SKM-1 treated with dmso at 0.1 percent for 144 hours (cell line): ENCODE results near the gene MYO7A.

Source experiments
- DNase-seq: peaks from one replicate; lab custom pipeline; 2025; ENCODE audit not compliant: unreplicated experiment; lab: John Stamatoyannopoulos, UW

Gene MYO7A

GRCh38 chr11:77182542-77183430 is 54.7 kb downstream of the MYO7A start:
- DNase-seq = no peak

DNA sequence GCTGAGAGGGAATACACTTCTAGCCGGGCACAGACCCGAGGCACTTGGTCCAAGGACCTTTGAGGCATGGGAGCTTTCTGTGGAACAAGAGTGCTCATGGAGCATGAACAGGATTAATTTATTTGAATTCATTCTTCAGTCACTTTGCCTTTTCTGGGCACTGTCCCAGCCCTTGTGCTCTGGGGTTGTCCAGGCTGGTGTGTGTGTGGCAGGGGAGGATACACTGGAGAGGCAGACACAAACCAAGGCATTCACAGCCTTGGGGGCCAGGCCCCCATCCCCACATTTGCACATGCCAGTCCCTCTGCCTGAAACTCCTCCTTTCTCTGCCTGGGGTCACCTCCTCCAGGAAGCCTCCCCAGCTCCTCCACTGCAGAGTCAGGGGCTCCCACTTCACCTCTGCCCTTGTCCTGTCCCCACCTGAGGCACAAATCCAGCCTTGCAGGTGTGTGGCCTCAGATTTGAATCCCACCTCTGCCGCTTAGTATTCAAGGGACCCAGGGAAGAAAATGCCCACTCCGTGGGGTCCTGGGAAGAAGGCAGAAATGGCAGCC is 55.5 kb downstream of the MYO7A start:
- no peak for DNase-seq

DNA sequence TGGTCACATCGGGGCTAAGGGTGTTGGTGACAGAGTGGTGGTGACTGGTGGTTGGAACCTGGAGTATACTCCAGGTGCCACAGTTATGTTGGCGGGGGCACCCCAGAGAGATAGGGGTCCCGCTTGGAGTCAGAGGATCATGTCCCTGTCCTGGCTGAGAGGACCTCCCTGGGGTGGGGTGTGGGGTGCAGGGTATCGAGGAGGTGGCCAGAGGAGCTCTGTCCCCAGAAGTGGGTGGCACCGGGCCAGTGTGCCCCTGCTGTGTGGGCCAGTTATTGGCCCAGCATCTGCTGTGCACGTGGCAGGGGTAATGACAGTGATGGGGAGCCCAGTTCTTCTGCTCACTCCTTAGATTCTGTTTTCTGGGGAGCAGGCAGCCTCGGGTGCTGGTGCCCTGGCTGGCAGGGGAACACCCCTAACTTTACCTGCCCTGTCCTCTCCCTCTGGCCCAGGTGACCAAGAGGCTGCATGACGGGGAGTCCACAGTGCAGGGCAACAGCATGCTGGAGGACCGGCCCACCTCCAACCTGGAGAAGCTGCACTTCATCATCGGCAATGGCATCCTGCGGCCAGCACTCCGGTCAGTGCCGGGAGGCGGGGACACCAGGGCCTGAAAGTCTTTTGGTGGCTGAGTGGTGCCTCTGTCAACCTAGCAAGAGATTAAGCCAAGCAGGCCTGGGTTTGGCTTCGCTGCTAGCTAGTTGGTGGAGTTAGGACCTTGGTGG is 56.3 kb downstream of the MYO7A start:
- no peak for DNase-seq

GRCh38 chr11:77186302-77186701 is 58.3 kb downstream of the MYO7A start:
- no peak for DNase-seq

DNA sequence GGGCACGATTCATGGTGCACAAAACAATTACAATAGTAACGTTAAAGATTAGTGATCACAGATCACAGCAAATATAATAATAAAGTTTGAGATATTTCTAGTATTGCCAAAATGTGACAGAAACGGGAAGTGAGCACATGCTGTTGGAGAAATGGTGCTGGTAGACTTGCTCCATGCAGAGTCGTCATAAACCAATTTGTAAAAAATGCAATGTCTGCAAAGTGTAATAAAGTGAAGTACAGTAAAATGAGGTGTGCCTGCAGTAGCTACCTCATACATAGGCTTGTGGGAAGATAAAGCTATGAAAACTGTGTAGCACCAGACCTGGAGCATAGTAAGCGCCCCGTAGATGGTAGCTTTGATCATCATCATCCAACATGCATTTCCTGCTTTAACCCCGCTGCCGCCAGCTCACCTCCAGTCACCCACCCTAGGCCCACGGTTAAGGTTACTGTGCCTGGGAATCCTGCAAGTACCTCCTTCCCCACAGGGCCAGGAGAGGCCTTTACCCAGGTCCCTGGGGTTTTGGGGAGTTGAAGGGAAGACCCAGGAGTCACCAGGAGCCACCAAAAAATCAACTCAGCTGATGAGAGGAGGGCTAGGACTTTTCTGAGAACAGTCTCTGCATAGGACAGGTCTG is 59.2 kb downstream of the MYO7A start:
- no peak for DNase-seq

DNA sequence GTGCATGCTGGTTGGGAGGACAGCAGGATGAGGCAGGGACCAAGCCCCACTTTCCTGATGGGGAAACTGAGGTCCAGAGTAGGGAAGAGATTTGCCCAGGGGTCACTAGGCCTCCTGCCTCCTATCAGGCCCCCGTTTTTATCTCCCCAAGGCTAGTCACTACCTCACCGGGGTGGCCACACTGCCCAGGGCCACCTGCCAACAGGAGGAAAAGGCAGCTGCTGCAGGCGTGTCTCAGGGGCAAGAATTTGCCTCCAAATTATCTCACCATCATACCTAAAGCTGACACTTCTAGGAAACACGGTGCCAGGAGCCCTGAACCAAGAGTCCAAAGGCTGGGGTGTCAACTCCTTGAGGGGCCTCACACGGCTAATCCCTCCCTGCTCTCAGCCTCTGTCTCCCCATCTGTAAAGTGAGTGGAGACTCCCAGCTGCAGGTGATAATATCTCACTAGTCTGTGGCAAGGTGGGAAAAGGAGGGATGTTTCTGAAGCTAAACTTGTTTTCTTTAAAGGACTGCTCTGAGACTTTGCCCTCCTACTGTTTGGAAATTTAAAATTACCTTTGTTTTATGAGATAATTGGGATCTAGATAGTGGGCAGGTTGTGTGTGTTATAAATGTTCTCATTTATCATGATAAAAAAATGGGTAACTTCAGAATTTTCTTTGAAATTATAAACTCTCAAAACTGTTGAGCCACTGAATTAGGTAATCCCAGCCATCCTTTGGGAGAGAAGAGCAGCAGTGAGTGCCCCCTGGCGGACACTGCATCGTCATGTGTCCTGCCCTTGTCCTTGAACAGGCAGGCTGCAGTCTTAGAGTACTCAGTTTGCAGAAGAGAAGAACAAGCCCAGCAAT is 60.0 kb downstream of the MYO7A start:
- peak; percentile 73 for DNase-seq

DNA sequence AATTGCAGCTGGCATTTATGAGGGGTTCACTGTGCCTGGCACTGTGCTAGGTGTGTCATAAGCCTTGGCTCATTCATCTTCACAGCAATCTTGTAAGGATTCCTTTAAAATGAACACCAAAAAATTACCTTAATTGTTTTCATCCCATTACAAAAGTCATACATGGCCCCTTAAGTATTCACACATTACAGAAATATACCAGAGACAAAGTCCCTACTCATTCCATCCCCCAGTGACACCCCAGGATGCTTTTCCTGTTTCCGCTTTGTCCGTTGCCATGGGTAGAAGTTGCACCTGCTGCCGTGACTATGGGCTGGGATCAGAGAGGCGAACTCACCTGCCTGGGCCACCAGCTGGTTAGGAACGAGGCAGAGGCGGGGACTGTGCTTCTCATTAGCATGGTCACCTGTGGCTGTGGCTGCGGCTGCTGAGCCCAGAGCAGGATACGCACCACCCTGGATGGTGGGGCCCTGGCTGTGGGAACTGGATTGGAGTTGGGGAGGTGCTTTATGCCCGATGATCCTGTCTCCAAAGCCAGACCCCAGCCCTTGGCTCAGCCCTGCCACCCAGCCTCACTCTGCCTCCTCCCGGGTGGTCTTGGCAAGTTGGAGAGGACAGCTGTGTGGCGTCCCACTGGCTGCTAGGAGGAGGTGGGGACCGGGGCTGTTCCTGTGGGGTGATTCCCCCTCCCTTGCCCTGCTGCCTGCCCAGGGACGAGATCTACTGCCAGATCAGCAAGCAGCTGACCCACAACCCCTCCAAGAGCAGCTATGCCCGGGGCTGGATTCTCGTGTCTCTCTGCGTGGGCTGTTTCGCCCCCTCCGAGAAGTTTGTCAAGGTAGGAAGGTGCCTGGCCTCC is 60.8 kb downstream of the MYO7A start:
- DNase-seq = no peak

DNA sequence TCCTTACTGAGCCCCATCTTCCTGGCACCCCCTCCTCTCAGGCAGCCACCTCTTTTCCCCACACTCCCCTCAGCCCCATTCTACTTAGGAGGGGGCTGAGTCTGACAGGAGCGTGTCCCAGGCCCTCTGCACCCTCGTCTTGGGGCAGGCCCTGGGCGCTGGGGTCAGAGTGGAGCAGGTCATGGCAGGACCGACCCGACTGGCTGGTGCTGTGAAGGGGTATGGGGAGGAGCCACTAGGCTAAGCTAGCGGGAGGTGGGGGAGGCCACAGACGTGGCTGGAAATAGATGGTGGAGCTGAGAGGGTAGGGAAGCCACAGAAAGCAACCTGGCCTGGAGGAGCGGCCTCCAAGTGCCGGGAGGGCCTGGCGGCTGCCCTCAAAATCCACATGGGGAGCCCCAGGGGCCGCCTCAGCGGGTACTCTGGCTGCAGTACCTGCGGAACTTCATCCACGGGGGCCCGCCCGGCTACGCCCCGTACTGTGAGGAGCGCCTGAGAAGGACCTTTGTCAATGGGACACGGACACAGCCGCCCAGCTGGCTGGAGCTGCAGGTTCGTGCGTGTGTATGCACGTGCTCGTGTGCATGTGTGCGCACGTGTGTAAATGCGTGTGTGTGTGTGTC is 61.7 kb downstream of the MYO7A start:
- no peak for DNase-seq

GRCh38 chr11:77190331-77191075 is 62.5 kb downstream of the MYO7A start:
- no peak for DNase-seq

GRCh38 chr11:77191429-77191822 is 63.4 kb downstream of the MYO7A start:
- DNase-seq = no peak

DNA sequence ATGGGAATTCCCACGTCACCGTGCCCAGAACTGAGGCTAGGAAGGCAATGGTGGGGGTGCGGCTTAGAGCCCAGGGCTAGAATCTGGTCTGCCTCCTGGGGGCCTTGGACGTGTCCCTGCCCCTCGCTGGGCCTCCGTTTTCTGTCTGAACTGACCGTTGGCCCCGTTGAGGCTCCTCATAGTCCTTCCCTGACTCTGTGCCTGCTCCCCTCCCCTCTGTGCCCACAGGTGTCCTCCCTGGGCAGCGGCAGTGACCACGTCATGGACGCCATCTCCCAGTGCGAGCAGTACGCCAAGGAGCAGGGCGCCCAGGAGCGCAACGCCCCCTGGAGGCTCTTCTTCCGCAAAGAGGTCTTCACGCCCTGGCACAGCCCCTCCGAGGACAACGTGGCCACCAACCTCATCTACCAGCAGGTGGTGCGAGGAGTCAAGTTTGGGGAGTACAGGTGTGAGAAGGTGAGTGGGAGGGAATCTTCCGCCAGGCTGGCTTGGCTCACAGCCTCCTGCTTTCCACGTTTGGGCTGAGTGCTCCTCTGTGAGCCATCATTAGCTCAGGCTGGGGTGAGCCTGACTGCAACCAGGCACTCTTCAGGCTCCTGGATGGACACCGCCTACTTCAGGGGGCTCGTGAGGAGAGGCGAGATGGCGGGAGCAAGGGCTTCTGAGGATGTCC is 63.9 kb downstream of the MYO7A start:
- no peak for DNase-seq

- DNase-seq = no peak
Measured at GRCh38 chr11:77193167-77193566, 65.1 kb downstream of the MYO7A start.

DNA sequence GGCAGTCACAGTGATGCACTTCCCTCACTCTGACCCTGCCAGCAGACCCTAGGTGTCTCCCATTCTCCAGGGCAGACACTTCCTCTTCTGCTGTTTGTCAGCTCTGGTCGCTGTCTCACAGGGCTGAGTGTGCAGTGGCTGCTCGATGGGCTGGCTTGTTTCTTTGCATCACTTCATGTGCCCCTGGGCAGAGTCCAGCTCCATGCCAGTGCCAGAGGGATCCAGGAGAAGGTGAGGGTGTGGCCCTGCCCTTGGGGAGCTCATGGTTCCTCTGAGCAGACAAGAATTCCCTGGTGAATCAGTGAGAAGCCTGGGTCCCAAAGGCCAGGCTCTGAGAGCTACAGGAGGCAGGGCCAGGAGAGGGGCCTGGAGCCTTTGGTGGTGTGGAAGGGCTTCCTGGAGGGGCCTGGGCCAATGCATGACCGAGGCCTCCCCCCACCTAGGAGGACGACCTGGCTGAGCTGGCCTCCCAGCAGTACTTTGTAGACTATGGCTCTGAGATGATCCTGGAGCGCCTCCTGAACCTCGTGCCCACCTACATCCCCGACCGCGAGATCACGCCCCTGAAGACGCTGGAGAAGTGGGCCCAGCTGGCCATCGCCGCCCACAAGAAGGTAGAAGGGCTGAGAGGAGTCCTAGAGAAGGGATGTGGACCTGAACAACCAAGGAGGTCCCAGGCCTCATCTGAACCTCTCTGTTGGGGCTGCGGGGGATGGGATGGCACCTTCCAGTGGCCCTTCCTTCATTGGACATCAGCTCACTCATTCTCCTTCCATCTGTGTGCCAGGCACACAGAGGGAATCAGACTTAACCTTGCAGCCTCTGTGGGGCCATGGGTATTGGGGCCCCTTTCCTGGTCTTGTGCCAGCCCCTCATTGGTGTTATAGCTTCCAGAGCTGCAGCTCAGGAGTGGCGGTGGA is 66.1 kb downstream of the MYO7A start:
- peak; percentile 31 for DNase-seq

DNA sequence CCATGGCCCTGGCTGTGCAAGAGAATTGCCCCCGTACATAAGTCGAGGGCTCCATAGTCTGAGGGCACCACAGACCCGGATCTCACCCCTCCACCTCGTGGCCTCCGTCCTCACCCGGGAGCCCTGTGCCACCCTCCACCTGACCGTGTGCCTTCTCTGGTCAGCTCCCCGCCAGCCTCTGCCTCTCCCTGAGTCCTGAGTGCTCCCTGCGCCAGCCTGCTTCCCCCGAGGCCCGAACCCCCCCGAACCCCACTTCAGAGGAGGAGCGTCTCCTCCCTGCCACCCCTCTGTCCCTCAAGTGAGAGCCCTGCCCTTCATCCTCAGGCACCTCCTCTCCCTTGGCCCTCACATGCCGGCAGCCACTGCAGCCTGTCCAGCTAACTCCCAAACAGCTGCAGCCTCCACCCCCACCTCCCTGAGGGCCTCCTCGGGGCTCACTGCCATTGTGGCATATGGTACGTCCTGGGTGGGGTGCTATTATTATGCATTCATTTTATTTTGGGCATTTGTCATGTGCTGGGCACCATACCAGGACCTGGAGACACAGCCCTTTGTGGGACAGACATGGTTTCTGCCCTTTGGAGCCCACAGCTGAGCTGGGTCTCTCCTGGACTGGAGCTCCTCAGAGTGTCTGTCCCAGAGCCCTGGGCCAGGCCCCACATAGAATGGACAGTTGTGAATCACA is 67.2 kb downstream of the MYO7A start:
- DNase-seq = no peak

GRCh38 chr11:77196961-77197360 is 68.9 kb downstream of the MYO7A start:
- no peak for DNase-seq

- no peak for DNase-seq
Measured at GRCh38 chr11:77197626-77198320, 69.7 kb downstream of the MYO7A start.
